ENCODE measurements around the gene PRKAA1. TPM values are rescaled to one million over a fixed set of nuclear protein-coding genes. Genes with fewer than 3 reads are reported as not detected.

The PRKAA1 gene
- total and polyA plus RNA-seq, 2 donors (not counting 1 experiment from before 2014, with no cell fraction given), result 39.9 to 107 TPM

DNA sequence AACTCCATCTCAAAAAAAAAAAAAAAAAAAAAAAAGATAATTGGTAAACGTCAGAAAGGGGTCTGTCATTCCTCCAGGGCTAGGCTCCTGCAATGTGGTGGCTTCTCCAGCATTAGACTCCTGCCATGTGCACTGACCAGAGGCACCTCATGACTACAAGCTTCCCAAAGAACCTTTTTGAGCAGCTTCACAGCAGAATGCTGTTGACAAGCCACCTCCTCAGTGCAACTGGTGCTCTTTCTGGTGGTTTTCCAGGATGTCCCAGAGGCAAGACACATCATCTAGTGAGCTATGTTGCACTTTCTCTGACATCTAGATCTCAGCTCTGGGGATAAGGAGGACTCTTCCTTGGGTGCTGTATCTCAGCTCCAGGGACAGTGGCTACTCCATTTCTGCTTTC, 25.3 kb upstream of the PRKAA1 start:
- DNase-seq, result no peak
- Mint-ChIP-seq H3K9me3 (ENCODE audit: insufficient read depth) (no peaks in the 10 kb centered on the region), H3K27ac (peak overlapping the region; percentile 13), H3K4me1 (no peaks in the 10 kb centered on the region), H3K27me3 (no peaks in the 10 kb centered on the region), H3K4me3 (no peak overlapping the region)
- ChIA-PET CTCF (no interaction called here), POLR2A (no interaction called here)
- no peak overlapping the region for H3K4me3 ChIP-seq (ENCODE audit: control extremely low read depth in 1 of 5, extremely low read depth in 1 of 5, insufficient read depth in 1 of 5, low read depth in 2 of 5, low read length in 4 of 5)
- H3K4me1 ChIP-seq (ENCODE audit: control insufficient read depth in 2 of 2, insufficient read depth in 2 of 2, low read length in 2 of 2), result no peaks in the 10 kb centered on the region
- H3K36me3 ChIP-seq (replicated peaks in 1 of 2; ENCODE audit: control extremely low read depth in 1 of 2, control insufficient read depth in 1 of 2, extremely low read depth in 1 of 2, insufficient read depth in 2 of 2, low read length in 1 of 2), result peaks cover 7 to 15% of the 10 kb centered on the region in 2 experiments
- no peaks in the 10 kb centered on the region for H3K79me2 ChIP-seq (ENCODE audit: control insufficient read depth, insufficient read depth, low read length)
- no peak overlapping the region for H3K9ac ChIP-seq (ENCODE audit: low read length)
- 60% methylated on average over 1 of the region's 1 CpG for WGBS (ENCODE audit: insufficient coverage)
- H3K27ac ChIP-seq (ENCODE audit: low read length in 2 of 2), result no peak overlapping the region
- no peak for ATAC-seq (ENCODE audit: low read depth)
- H3K27me3 ChIP-seq (replicated peaks in 1 of 4; ENCODE audit: control extremely low read depth in 1 of 4, control insufficient read depth in 3 of 4, insufficient read depth in 4 of 4, low read length in 3 of 4), result no peaks in the 10 kb centered on the region
- H2AFZ ChIP-seq (ENCODE audit: insufficient read depth, low read depth, low read length, poor library complexity, severe bottlenecking), result no peak overlapping the region
- H4K20me1 ChIP-seq (ENCODE audit: control insufficient read depth, insufficient read depth, low read length, poor library complexity, severe bottlenecking), result peaks cover 10% of the 10 kb centered on the region
- intact Hi-C loops (cut with micrococcal nuclease), result no loop called here
- TF ChIP-seq, protein P1, sequence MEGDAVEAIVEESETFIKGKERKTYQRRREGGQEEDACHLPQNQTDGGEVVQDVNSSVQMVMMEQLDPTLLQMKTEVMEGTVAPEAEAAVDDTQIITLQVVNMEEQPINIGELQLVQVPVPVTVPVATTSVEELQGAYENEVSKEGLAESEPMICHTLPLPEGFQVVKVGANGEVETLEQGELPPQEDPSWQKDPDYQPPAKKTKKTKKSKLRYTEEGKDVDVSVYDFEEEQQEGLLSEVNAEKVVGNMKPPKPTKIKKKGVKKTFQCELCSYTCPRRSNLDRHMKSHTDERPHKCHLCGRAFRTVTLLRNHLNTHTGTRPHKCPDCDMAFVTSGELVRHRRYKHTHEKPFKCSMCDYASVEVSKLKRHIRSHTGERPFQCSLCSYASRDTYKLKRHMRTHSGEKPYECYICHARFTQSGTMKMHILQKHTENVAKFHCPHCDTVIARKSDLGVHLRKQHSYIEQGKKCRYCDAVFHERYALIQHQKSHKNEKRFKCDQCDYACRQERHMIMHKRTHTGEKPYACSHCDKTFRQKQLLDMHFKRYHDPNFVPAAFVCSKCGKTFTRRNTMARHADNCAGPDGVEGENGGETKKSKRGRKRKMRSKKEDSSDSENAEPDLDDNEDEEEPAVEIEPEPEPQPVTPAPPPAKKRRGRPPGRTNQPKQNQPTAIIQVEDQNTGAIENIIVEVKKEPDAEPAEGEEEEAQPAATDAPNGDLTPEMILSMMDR (IDR thresholded peaks at IDR 0.05), result no peak
- no peak for TF ChIP-seq EZH2 (IDR thresholded peaks at IDR 0.05; ENCODE audit: borderline replicate concordance, insufficient read depth, low read depth, low read length, poor library complexity, severe bottlenecking)
- H3K4me2 ChIP-seq (replicated peaks; ENCODE audit: low read depth, low read length, poor library complexity, severe bottlenecking), result no peak overlapping the region
- no peaks in the 10 kb centered on the region for H3K9me3 ChIP-seq (ENCODE audit: control extremely low read depth in 1 of 3, control insufficient read depth in 2 of 3, insufficient read depth in 1 of 3, low read length in 2 of 3)

GRCh38 chr5:40813698-40814281, 15.6 kb upstream of the PRKAA1 start:
- no peak overlapping the region for H3K27ac Mint-ChIP-seq
- no peaks in the 10 kb centered on the region for H3K4me1 ChIP-seq (ENCODE audit: control insufficient read depth in 2 of 2, insufficient read depth in 2 of 2, low read length in 2 of 2)
- TF ChIP-seq, protein P1 (IDR thresholded peaks at IDR 0.05), result no peak
- TF ChIP-seq EZH2 (IDR thresholded peaks at IDR 0.05; ENCODE audit: borderline replicate concordance, insufficient read depth, low read depth, low read length, poor library complexity, severe bottlenecking), result no peak
- no peak overlapping the region for H3K4me2 ChIP-seq (replicated peaks; ENCODE audit: low read depth, low read length, poor library complexity, severe bottlenecking)
- ChIA-PET POLR2A (no interaction called here), CTCF (no interaction called here)
- intact Hi-C loops (cut with micrococcal nuclease), result no loop called here
- no peak for DNase-seq
- H3K9ac ChIP-seq (ENCODE audit: low read length), result no peak overlapping the region
- H3K9me3 ChIP-seq (ENCODE audit: control extremely low read depth in 1 of 3, control insufficient read depth in 2 of 3, insufficient read depth in 1 of 3, low read length in 2 of 3), result no peaks in the 10 kb centered on the region
- H4K20me1 ChIP-seq (ENCODE audit: control insufficient read depth, insufficient read depth, low read length, poor library complexity, severe bottlenecking), result no peaks in the 10 kb centered on the region
- no peaks in the 10 kb centered on the region for H3K27me3 Mint-ChIP-seq
- no peak overlapping the region for H3K27ac ChIP-seq (ENCODE audit: low read length in 2 of 2)
- no peaks in the 10 kb centered on the region for H3K27me3 ChIP-seq (replicated peaks in 1 of 4; ENCODE audit: control extremely low read depth in 1 of 4, control insufficient read depth in 3 of 4, insufficient read depth in 4 of 4, low read length in 3 of 4)
- H3K79me2 ChIP-seq (ENCODE audit: control insufficient read depth, insufficient read depth, low read length), result no peaks in the 10 kb centered on the region
- no peaks in the 10 kb centered on the region for H3K4me1 Mint-ChIP-seq
- H2AFZ ChIP-seq (ENCODE audit: insufficient read depth, low read depth, low read length, poor library complexity, severe bottlenecking), result no peak overlapping the region
- no peak overlapping the region for H3K4me3 Mint-ChIP-seq
- no CpG with 5 or more reads among the region's 2 CpGs for WGBS (ENCODE audit: insufficient coverage)
- H3K4me3 ChIP-seq (ENCODE audit: control extremely low read depth in 1 of 5, extremely low read depth in 1 of 5, insufficient read depth in 1 of 5, low read depth in 2 of 5, low read length in 4 of 5), result no peak overlapping the region
- ATAC-seq (ENCODE audit: low read depth), result no peak
- no peaks in the 10 kb centered on the region for H3K36me3 ChIP-seq (replicated peaks in 1 of 2; ENCODE audit: control extremely low read depth in 1 of 2, control insufficient read depth in 1 of 2, extremely low read depth in 1 of 2, insufficient read depth in 2 of 2, low read length in 1 of 2)
- no peaks in the 10 kb centered on the region for H3K9me3 Mint-ChIP-seq (ENCODE audit: insufficient read depth)
